ENCODE data around the gene MARCHF10. TPM values are rescaled to one million over a fixed set of nuclear protein-coding genes. Genes with fewer than 3 reads are reported as not detected.

Gene MARCHF10
- polyA plus RNA-seq, 1 experiment, result 0.14 TPM

- Histone ChIP-seq H3K4me3 (ENCODE audit: low read depth, low read length) (no peak overlapping the region), H3K27ac (ENCODE audit: low read depth, low read length) (no peak overlapping the region), H3K9me3 (ENCODE audit: control insufficient read depth, insufficient read depth, low read length) (no peaks in the 10 kb centered on the region; the same call in 1 of the 2 replicates), H3K27me3 (ENCODE audit: control insufficient read depth, insufficient read depth, low read length) (no peaks in the 10 kb centered on the region)
- ChIA-PET POLR2A (no interaction called here), CTCF (interaction anchor here (1.6 kb wide), 1 partner anchor 16 kb away, joined by 4 read pairs; no protein-coding TSS in a partner anchor)
- no peak for TF ChIP-seq CTCF (IDR thresholded peaks at IDR 0.05; ENCODE audit: low read depth, low read length)
- no peak for DNase-seq (ENCODE audit: low read depth, low spot score)
Measured at GRCh38 chr17:62687997-62688396, 120.1 kb downstream of the MARCHF10 start.

GRCh38 chr17:62684179-62684578 lies 123.9 kb downstream of the MARCHF10 start:
- POLR2A ChIA-PET, result no interaction called here

GRCh38 chr17:62681939-62682381 lies 126.2 kb downstream of the MARCHF10 start:
- ChIA-PET CTCF (no interaction called here), POLR2A (no interaction called here)
- DNase-seq (ENCODE audit: low read depth, low spot score), result no peak
- Histone ChIP-seq H3K9me3 (ENCODE audit: control insufficient read depth, insufficient read depth, low read length) (no peaks in the 10 kb centered on the region; the same call in 1 of the 2 replicates), H3K4me3 (ENCODE audit: low read depth, low read length) (no peak overlapping the region), H3K27ac (ENCODE audit: low read depth, low read length) (peak overlapping the region; percentile 21), H3K27me3 (ENCODE audit: control insufficient read depth, insufficient read depth, low read length) (no peaks in the 10 kb centered on the region)
- TF ChIP-seq CTCF (IDR thresholded peaks at IDR 0.05; ENCODE audit: low read depth, low read length), result no peak

More at GRCh38 chr17:62684179-62684578, 123.9 kb downstream of the MARCHF10 start:
- DNase-seq (ENCODE audit: low read depth, low spot score), result no peak
- no peak for TF ChIP-seq CTCF (IDR thresholded peaks at IDR 0.05; ENCODE audit: low read depth, low read length)
- H3K27ac ChIP-seq (ENCODE audit: low read depth, low read length), result no peak overlapping the region
- H3K4me3 ChIP-seq (ENCODE audit: low read depth, low read length), result no peak overlapping the region
- no peaks in the 10 kb centered on the region; the same call in 1 of the 2 replicates for H3K9me3 ChIP-seq (ENCODE audit: control insufficient read depth, insufficient read depth, low read length)
- CTCF ChIA-PET, result no interaction called here
- no peaks in the 10 kb centered on the region for H3K27me3 ChIP-seq (ENCODE audit: control insufficient read depth, insufficient read depth, low read length)

- Histone ChIP-seq H3K27ac (ENCODE audit: low read depth, low read length) (peak overlapping the region; percentile 21), H3K4me3 (ENCODE audit: low read depth, low read length) (no peak overlapping the region), H3K27me3 (ENCODE audit: control insufficient read depth, insufficient read depth, low read length) (no peaks in the 10 kb centered on the region), H3K9me3 (ENCODE audit: control insufficient read depth, insufficient read depth, low read length) (no peaks in the 10 kb centered on the region; the same call in 1 of the 2 replicates)
- CTCF ChIA-PET, result no interaction called here
- no peak for TF ChIP-seq CTCF (IDR thresholded peaks at IDR 0.05; ENCODE audit: low read depth, low read length)
- DNase-seq (ENCODE audit: low read depth, low spot score), result no peak
- POLR2A ChIA-PET, result no interaction called here
Measured at GRCh38 chr17:62681061-62681938, 126.8 kb downstream of the MARCHF10 start.

GRCh38 chr17:62680541-62681052 lies 127.5 kb downstream of the MARCHF10 start:
- Histone ChIP-seq H3K9me3 (ENCODE audit: control insufficient read depth, insufficient read depth, low read length) (no peaks in the 10 kb centered on the region; the same call in 1 of the 2 replicates), H3K27me3 (ENCODE audit: control insufficient read depth, insufficient read depth, low read length) (no peaks in the 10 kb centered on the region), H3K27ac (ENCODE audit: low read depth, low read length) (no peak overlapping the region), H3K4me3 (ENCODE audit: low read depth, low read length) (no peak overlapping the region)
- DNase-seq (ENCODE audit: low read depth, low spot score), result no peak
- TF ChIP-seq CTCF (IDR thresholded peaks at IDR 0.05; ENCODE audit: low read depth, low read length), result no peak
- POLR2A ChIA-PET, result no interaction called here
- CTCF ChIA-PET, result no interaction called here
